DOHH2 (cell line): ENCODE data around the gene CHRND.

ENCODE experiments used
- H3F3A ChIP-seq: fragments of 200-600 bp; sonication (generic), shearing (Covaris generic); 2 replicates; pipeline ENCODE4 v1.6.0; 2016; ENCODE audit warnings: antibody characterized with exemption, mild to moderate bottlenecking; ENCODE audit not compliant: control insufficient read depth, insufficient read depth
- H3K27ac ChIP-seq: fragments of 200-600 bp; sonication (generic); 2 replicates; pipeline ENCODE4 v1.5.1; 2014; ENCODE audit warnings: low read depth, mild to moderate bottlenecking, low read length, moderate library complexity
- H3K27me3 ChIP-seq: fragments of 200-600 bp; sonication (generic); 2 replicates; pipeline ENCODE4 v1.6.1; 2014; ENCODE audit warnings: mild to moderate bottlenecking, low read length, mixed read lengths; ENCODE audit not compliant: control insufficient read depth
- H3K36me3 ChIP-seq: fragments of 200-600 bp; sonication (generic); 2 replicates; pipeline ENCODE4 v1.6.1; 2014; ENCODE audit warnings: mild to moderate bottlenecking, low read length, moderate library complexity, mixed read lengths; ENCODE audit not compliant: control insufficient read depth
- H3K4me1 ChIP-seq: fragments of 200-600 bp; sonication (generic); 2 replicates; pipeline ENCODE4 v1.6.1; 2014; ENCODE audit warnings: mild to moderate bottlenecking, low read length, mixed read lengths; ENCODE audit not compliant: control insufficient read depth
- H3K4me2 ChIP-seq: fragments of 200-600 bp; sonication (generic); 2 replicates; pipeline ENCODE4 v1.6.0; 2014; ENCODE audit warnings: mild to moderate bottlenecking, low read length, moderate library complexity
- H3K4me3 ChIP-seq: fragments of 200-600 bp; sonication (generic); 2 replicates; pipeline ENCODE4 v1.5.1; 2014; ENCODE audit warnings: mild to moderate bottlenecking, low read length, mixed read lengths
- H3K79me2 ChIP-seq: fragments of 200-600 bp; sonication (generic); 2 replicates; pipeline ENCODE4 v1.6.1; 2014; ENCODE audit warnings: mild to moderate bottlenecking, low read length, mixed read lengths; ENCODE audit not compliant: control insufficient read depth
- H3K9me2 ChIP-seq: fragments of 200-600 bp; sonication (generic); replicated peaks from 2 replicates; pipeline ENCODE4 v1.6.1; 2014; ENCODE audit warnings: mild to moderate bottlenecking, low read length, mixed read lengths; ENCODE audit not compliant: control insufficient read depth
- H3K9me3 ChIP-seq: fragments of 200-600 bp; sonication (generic); 2 replicates; pipeline ENCODE4 v1.6.1; 2014; ENCODE audit warnings: antibody characterized with exemption, low read length, mixed read lengths; ENCODE audit not compliant: control insufficient read depth, insufficient read depth
- H4K20me1 ChIP-seq: fragments of 200-600 bp; sonication (generic); 2 replicates; pipeline ENCODE4 v1.6.0; 2014; ENCODE audit warnings: low read depth, mild to moderate bottlenecking, antibody characterized with exemption, low read length, moderate library complexity; ENCODE audit not compliant: control insufficient read depth, insufficient read depth
- EZH2phosphoT487 ChIP-seq: fragments of 200-600 bp; sonication (generic); IDR thresholded peaks from 2 replicates; pipeline ENCODE4 v1.6.1; 2017; ENCODE audit warnings: borderline replicate concordance, mild to moderate bottlenecking, antibody characterized with exemption, low read length, moderate library complexity, mixed read lengths
- TF ChIP-seq, protein P1 (sequence below): fragments of 200-600 bp; sonication (generic); IDR thresholded peaks from one replicate; pipeline ENCODE4 v1.5.1; 2014; ENCODE audit warnings: antibody characterized with exemption, mild to moderate bottlenecking, low read depth, low read length; ENCODE audit not compliant: poor library complexity, severe bottlenecking

The CHRND gene

DNA sequence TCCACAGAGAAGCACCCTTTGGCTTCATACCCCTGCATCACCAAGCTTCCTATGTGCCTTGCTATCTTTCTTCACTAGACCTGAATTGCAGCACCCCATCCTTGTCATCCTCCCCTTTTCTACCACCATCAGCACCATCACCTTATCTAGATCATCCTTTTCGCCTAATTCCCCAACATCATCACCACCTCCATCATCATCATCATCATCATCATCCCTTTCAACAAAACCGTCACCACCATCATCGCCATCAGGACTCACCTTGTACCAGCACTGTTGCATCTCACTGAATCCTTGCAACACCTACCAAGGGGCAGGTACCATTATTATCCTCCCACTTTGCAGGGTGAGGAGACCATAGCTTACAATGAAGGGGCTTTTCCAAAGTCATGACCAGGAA is 27.5 kb upstream of the CHRND start:
- Histone ChIP-seq H3K9me2 (no peaks in the 10 kb centered on the region), H3K4me2 (no peak overlapping the region), H3K9me3 (no peaks in the 10 kb centered on the region), H3K27ac (no peak overlapping the region), H3K4me1 (peaks cover 6% of the 10 kb centered on the region), H3K4me3 (no peak overlapping the region), H3K36me3 (no peaks in the 10 kb centered on the region), H3K27me3 (peaks cover 9% of the 10 kb centered on the region), H4K20me1 (no peaks in the 10 kb centered on the region), H3K79me2 (no peaks in the 10 kb centered on the region), H3F3A (no peaks in the 10 kb centered on the region)
- TF ChIP-seq, protein P1, sequence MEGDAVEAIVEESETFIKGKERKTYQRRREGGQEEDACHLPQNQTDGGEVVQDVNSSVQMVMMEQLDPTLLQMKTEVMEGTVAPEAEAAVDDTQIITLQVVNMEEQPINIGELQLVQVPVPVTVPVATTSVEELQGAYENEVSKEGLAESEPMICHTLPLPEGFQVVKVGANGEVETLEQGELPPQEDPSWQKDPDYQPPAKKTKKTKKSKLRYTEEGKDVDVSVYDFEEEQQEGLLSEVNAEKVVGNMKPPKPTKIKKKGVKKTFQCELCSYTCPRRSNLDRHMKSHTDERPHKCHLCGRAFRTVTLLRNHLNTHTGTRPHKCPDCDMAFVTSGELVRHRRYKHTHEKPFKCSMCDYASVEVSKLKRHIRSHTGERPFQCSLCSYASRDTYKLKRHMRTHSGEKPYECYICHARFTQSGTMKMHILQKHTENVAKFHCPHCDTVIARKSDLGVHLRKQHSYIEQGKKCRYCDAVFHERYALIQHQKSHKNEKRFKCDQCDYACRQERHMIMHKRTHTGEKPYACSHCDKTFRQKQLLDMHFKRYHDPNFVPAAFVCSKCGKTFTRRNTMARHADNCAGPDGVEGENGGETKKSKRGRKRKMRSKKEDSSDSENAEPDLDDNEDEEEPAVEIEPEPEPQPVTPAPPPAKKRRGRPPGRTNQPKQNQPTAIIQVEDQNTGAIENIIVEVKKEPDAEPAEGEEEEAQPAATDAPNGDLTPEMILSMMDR: no peak
- no peak for TF ChIP-seq EZH2phosphoT487

DNA sequence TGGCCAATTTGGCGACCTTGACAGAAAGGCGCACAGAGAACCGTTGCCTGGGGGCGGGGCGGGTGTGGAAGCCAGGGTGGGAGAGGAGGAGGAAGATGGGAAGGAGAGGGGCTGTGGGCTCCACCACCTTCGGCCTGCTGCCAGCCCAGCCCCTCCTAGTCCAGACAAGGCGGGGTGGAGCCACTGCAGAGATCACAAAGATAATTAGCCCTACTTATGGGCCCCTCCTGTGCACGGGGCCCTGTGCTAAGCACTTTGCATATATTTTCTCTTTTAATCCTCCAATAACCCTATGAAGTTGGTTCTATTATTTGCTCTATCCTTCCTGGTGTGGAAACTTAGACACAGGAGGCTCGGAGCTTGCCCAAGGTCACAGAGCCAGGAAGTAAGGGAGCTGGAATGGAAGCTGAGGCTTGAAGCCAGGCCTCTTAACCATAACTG is 24.6 kb upstream of the CHRND start:
- Histone ChIP-seq H3K79me2 (no peaks in the 10 kb centered on the region), H3K9me3 (no peaks in the 10 kb centered on the region), H3K4me2 (no peak overlapping the region), H3K27me3 (peaks cover 28% of the 10 kb centered on the region), H3K27ac (no peak overlapping the region), H3K4me3 (no peak overlapping the region), H3F3A (no peaks in the 10 kb centered on the region), H3K9me2 (no peaks in the 10 kb centered on the region), H3K4me1 (no peaks in the 10 kb centered on the region), H4K20me1 (no peaks in the 10 kb centered on the region), H3K36me3 (no peaks in the 10 kb centered on the region)
- no peak for TF ChIP-seq EZH2phosphoT487

DNA sequence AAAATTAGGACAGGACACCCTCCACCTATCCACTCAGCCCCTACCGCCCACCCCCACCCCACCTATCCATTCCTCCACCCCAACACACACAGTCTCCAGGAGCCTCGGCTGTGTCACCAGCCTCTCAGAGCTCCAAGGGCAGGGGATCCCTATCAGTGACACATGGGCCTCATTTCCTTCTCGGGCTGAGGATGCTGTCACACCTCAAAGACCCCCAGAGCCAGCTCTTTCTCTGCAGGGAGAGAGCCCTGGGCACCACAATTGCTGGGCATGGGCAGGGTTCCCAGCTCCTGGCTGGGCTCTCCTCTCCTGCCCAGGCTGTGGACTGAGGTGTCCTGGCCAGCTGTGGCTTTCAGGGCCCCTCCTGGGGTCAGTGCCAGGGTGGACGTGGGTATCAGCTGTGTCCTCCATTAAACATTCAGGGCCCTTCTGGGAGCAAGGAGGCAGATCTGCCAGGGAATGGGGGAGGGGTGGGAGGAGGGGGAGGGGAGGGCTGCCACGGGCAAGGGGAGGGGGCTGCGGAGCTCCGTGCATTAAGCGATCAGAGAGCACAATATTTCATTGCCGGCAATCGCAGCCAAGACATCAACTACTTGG is 24.1 kb upstream of the CHRND start:
- TF ChIP-seq EZH2phosphoT487: no peak
- TF ChIP-seq, protein P1: no peak
- peaks cover 28% of the 10 kb centered on the region for H3K27me3 ChIP-seq

DNA sequence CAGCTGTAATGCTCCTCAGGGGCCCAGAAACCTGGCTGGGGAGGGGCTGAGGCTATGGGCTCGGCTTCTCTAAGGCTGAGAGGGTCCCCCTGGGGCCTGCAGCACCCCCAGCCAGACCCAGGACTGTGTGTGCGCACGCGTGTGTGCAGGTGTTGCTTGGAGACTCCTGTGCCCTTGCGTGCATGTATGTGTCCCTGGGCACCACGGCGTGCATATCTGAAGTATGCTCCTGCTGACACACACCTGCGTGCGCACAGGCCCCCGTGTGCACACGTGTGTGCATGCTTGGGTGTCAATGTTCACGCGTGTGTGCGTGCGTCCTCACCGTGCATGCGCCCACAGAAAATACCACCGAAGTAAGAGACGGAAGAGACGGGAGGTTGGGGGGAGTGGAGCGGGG is 23.4 kb upstream of the CHRND start:
- no peak overlapping the region for H3K4me2 ChIP-seq

More for the DNA sequence above, 24.1 kb upstream of the CHRND start:
- Histone ChIP-seq H3F3A (no peaks in the 10 kb centered on the region), H3K4me2 (no peak overlapping the region), H4K20me1 (no peaks in the 10 kb centered on the region), H3K9me2 (no peaks in the 10 kb centered on the region), H3K79me2 (no peaks in the 10 kb centered on the region), H3K4me1 (no peaks in the 10 kb centered on the region), H3K36me3 (no peaks in the 10 kb centered on the region), H3K27ac (no peak overlapping the region), H3K9me3 (no peaks in the 10 kb centered on the region), H3K4me3 (no peak overlapping the region)

More for the DNA sequence above, 23.4 kb upstream of the CHRND start:
- Histone ChIP-seq H3K9me2 (no peaks in the 10 kb centered on the region), H3K36me3 (no peaks in the 10 kb centered on the region), H4K20me1 (no peaks in the 10 kb centered on the region), H3K9me3 (no peaks in the 10 kb centered on the region), H3K79me2 (no peaks in the 10 kb centered on the region), H3K27ac (no peak overlapping the region), H3K27me3 (peaks cover 28% of the 10 kb centered on the region), H3F3A (no peaks in the 10 kb centered on the region), H3K4me1 (no peaks in the 10 kb centered on the region), H3K4me3 (no peak overlapping the region)
- TF ChIP-seq EZH2phosphoT487: no peak
- TF ChIP-seq, protein P1: no peak
